22Rv1 (cell line): Measurements from ENCODE around the gene MYORG.

ENCODE experiments used
- CTCF ChIP-seq: fragments of 450-650 bp; IDR thresholded peaks from 2 replicates; pipeline ENCODE4 v1.5.1; 2017; ENCODE audit warnings: mild to moderate bottlenecking
- ZFX ChIP-seq: fragments of 450-650 bp; IDR thresholded peaks from 2 replicates; pipeline ENCODE4 v1.6.1; 2017; ENCODE audit warnings: antibody characterized with exemption, borderline replicate concordance

- TF ChIP-seq CTCF (no peak), ZFX (no peak)
Observed at GRCh38 chr9:34387239-34387638, 10.5 kb upstream of the MYORG start.
